Epithelial cell of proximal tubule (primary cell): ENCODE data around the gene FBN3. TPM values are rescaled to one million over a fixed set of nuclear protein-coding genes. Genes with fewer than 3 reads are reported as not detected.
"Not testable (repeated sequence)": the region's sequence is repeated elsewhere in the genome, so short reads cannot be mapped to it uniquely, and the experiment has no call there.

Source experiments
- DNase-seq: peaks from one replicate; pipeline ENCODE4 v3.0.0-alpha.2; 2011; ENCODE audit warnings: low read depth
- H3K4me3 ChIP-seq: 2 replicates; pipeline ENCODE4 v1.5.1; 2011; ENCODE audit warnings: low read depth, mild to moderate bottlenecking, low read length
- CTCF ChIP-seq: conservative IDR thresholded peaks from 2 replicates; pipeline ENCODE4 v1.5.1; 2012; ENCODE audit warnings: low read depth, mild to moderate bottlenecking, low read length
- total RNA-seq: library from RNA; depleted of rRNA; stranded (reverse); fragments of >200 nt; gene quantifications from 2 replicates; pipeline ENCODE4 v1.2.3, GENCODE V29; 2015

FBN3 gene
- total RNA-seq, 1 donor from 2014 or later = 0.06 TPM

- no peak overlapping the region for H3K4me3 ChIP-seq
- no peak for DNase-seq
- no peak for TF ChIP-seq CTCF
These were observed 118.4 kb downstream of the FBN3 start for GRCh38 chr19:8030960-8031359.

- TF ChIP-seq CTCF = no peak
- no peak overlapping the region for H3K4me3 ChIP-seq
- no peak for DNase-seq
These were observed 120.4 kb downstream of the FBN3 start for GRCh38 chr19:8028951-8029491.

- TF ChIP-seq CTCF = no peak
These were observed 124.1 kb downstream of the FBN3 start for GRCh38 chr19:8025316-8025715.

GRCh38 chr19:8024256-8024655 lies 125.1 kb downstream of the FBN3 start:
- DNase-seq, H3K4me3 ChIP-seq: not testable (repeated sequence)

More at GRCh38 chr19:8025316-8025715, 124.1 kb downstream of the FBN3 start:
- H3K4me3 ChIP-seq = no peak overlapping the region
- DNase-seq = no peak

GRCh38 chr19:8023371-8023770 lies 126.0 kb downstream of the FBN3 start:
- H3K4me3 ChIP-seq = no peak overlapping the region
- no peak for DNase-seq
- no peak for TF ChIP-seq CTCF

GRCh38 chr19:8022275-8022674 lies 127.1 kb downstream of the FBN3 start:
- no peak overlapping the region for H3K4me3 ChIP-seq
- TF ChIP-seq CTCF = no peak
- DNase-seq = no peak

- DNase-seq = no peak
- no peak for TF ChIP-seq CTCF
- no peak overlapping the region for H3K4me3 ChIP-seq
These were observed 128.0 kb downstream of the FBN3 start for GRCh38 chr19:8021374-8021773.
